ENCODE measurements around the gene ROBO1. TPM values are rescaled to one million over a fixed set of nuclear protein-coding genes. Genes with fewer than 3 reads are reported as not detected.

The ROBO1 gene
- total RNA-seq, 1 donor from 2014 or later: 43.7 TPM

DNA sequence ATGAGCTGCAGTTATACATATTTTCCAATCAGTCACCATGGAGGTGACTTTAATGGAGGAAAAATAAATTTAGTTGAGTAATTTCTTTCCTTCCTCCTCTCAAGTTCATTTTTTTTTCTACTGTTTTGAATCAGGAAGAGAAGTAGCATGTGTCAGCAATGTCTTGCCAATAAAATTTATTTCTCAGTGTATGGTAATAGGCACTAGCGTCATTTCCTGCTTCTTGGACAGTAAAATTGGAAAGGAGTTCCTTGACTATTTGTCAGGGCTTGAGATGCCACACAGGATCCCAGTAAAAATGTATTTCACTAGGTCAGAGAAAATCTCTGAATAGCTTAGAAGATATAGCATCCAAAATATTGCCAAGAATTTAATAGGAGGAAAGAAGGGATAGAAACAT, 605.9 kb downstream of the ROBO1 start:
- TF ChIP-seq, protein P1, sequence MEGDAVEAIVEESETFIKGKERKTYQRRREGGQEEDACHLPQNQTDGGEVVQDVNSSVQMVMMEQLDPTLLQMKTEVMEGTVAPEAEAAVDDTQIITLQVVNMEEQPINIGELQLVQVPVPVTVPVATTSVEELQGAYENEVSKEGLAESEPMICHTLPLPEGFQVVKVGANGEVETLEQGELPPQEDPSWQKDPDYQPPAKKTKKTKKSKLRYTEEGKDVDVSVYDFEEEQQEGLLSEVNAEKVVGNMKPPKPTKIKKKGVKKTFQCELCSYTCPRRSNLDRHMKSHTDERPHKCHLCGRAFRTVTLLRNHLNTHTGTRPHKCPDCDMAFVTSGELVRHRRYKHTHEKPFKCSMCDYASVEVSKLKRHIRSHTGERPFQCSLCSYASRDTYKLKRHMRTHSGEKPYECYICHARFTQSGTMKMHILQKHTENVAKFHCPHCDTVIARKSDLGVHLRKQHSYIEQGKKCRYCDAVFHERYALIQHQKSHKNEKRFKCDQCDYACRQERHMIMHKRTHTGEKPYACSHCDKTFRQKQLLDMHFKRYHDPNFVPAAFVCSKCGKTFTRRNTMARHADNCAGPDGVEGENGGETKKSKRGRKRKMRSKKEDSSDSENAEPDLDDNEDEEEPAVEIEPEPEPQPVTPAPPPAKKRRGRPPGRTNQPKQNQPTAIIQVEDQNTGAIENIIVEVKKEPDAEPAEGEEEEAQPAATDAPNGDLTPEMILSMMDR (IDR thresholded peaks at IDR 0.05): no peak
- no peaks in the 10 kb centered on the region for H3K27me3 Mint-ChIP-seq (ENCODE audit: low read depth)
- H3K4me3 Mint-ChIP-seq (ENCODE audit: unreplicated experiment): no peak overlapping the region
- no peak overlapping the region for H3K27ac Mint-ChIP-seq (ENCODE audit: unreplicated experiment)
- DNase-seq (ENCODE audit: low spot score): no peak
- H3K4me1 Mint-ChIP-seq (ENCODE audit: low read depth): no peaks in the 10 kb centered on the region
- no peaks in the 10 kb centered on the region for H3K36me3 Mint-ChIP-seq (ENCODE audit: low read depth)
- no peaks in the 10 kb centered on the region for H3K9me3 Mint-ChIP-seq (ENCODE audit: low read depth)

DNA sequence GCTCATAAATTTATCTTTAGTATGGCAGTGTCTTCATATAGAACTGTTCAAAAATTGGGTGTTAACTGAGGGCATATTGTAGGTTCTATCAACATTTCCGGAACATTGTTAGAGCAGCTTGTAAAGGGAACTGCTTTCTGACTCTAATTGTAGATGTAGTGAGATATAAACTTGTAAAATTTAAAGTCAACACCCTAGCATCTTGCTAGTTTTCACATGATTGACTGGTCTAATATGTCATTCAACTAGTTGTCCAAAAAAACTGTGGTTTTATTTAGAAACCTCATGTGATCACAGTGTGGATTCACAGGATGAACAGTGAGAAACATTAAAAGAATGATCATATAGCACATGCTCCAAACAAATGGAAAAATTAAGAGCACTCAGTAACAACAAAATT, 607.4 kb downstream of the ROBO1 start:
- H3K9me3 Mint-ChIP-seq (ENCODE audit: low read depth): no peaks in the 10 kb centered on the region
- H3K27ac Mint-ChIP-seq (ENCODE audit: unreplicated experiment): no peak overlapping the region
- TF ChIP-seq, protein P1 (IDR thresholded peaks at IDR 0.05): no peak
- no peak overlapping the region for H3K4me3 Mint-ChIP-seq (ENCODE audit: unreplicated experiment)
- no peaks in the 10 kb centered on the region for H3K4me1 Mint-ChIP-seq (ENCODE audit: low read depth)
- no peaks in the 10 kb centered on the region for H3K27me3 Mint-ChIP-seq (ENCODE audit: low read depth)
- H3K36me3 Mint-ChIP-seq (ENCODE audit: low read depth): no peaks in the 10 kb centered on the region
- DNase-seq (ENCODE audit: low spot score): no peak

DNA sequence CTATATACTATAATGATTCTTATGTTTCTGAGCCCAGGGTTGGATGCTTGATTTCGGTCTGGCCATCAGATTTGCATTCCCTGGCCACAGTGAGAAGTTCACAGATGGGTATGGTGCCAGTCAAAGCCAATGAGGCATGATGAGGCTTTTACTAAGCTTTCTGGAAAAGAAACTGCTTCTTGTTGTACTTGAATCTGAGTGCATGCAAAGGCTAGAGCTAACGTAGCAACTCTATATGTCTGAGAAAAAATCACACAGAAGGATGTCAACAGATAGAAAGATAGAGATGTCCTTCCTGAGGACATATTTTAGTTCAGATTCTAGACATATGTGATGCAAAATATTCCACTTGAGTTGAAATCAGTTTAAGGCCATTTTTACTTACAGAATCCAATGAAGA, 608.1 kb downstream of the ROBO1 start:
- H3K4me1 Mint-ChIP-seq (ENCODE audit: low read depth): no peaks in the 10 kb centered on the region
- no peaks in the 10 kb centered on the region for H3K9me3 Mint-ChIP-seq (ENCODE audit: low read depth)
- H3K27me3 Mint-ChIP-seq (ENCODE audit: low read depth): no peaks in the 10 kb centered on the region
- no peak overlapping the region for H3K27ac Mint-ChIP-seq (ENCODE audit: unreplicated experiment)
- no peak for DNase-seq (ENCODE audit: low spot score)
- no peaks in the 10 kb centered on the region for H3K36me3 Mint-ChIP-seq (ENCODE audit: low read depth)
- TF ChIP-seq, protein P1 (IDR thresholded peaks at IDR 0.05): no peak
- no peak overlapping the region for H3K4me3 Mint-ChIP-seq (ENCODE audit: unreplicated experiment)

DNA sequence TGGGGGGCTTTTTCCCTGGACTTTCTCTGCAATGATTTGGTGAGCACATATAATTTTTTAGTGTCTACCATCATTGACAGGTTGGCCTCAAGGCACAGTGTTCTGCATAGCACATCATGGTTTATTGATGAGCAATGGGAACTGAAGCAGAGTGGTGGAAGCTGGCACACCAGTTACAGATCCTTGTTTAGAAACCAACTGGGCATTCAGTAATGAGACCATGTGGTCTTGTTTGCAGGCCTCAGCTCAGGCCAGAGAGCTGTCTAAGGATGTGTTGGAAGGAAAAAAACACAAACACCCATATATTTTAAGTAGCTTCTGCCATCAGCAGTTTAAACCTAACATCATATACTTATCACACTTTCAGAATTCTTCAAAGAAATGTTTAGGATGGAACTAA, 610.6 kb downstream of the ROBO1 start:
- no peak for DNase-seq (ENCODE audit: low spot score)
- Mint-ChIP-seq H3K4me1 (ENCODE audit: low read depth) (no peaks in the 10 kb centered on the region), H3K4me3 (ENCODE audit: unreplicated experiment) (no peak overlapping the region), H3K36me3 (ENCODE audit: low read depth) (no peaks in the 10 kb centered on the region), H3K27ac (ENCODE audit: unreplicated experiment) (no peak overlapping the region), H3K9me3 (ENCODE audit: low read depth) (no peaks in the 10 kb centered on the region), H3K27me3 (ENCODE audit: low read depth) (no peaks in the 10 kb centered on the region)
- TF ChIP-seq, protein P1 (IDR thresholded peaks at IDR 0.05): no peak

DNA sequence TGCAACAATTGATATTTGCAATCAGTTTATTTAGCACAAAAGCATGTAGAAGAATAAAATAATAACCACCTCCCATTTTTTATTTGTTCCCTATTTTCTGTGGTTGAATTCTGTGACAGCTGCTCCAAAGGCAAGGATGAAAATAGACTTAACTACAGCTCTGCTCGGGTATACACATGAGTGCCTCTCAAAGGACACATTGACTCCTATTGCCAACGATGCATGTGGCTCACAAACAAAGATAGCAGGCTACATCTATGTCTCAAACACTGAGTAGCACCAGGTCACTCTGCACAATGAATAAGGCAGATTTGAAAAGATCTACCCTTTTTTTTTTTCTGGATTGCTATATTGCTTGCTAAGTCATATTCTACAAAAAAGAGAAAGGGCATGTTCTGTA, 612.9 kb downstream of the ROBO1 start:
- DNase-seq (ENCODE audit: low spot score): no peak
- Mint-ChIP-seq H3K4me3 (ENCODE audit: unreplicated experiment) (no peak overlapping the region), H3K27me3 (ENCODE audit: low read depth) (no peaks in the 10 kb centered on the region), H3K9me3 (ENCODE audit: low read depth) (no peaks in the 10 kb centered on the region), H3K36me3 (ENCODE audit: low read depth) (peaks cover 4% of the 10 kb centered on the region), H3K4me1 (ENCODE audit: low read depth) (no peaks in the 10 kb centered on the region), H3K27ac (ENCODE audit: unreplicated experiment) (no peak overlapping the region)
- TF ChIP-seq, protein P1 (IDR thresholded peaks at IDR 0.05): no peak
